PC-9 (cell line): ENCODE data around the gene SH3RF2. TPM values are rescaled to one million over a fixed set of nuclear protein-coding genes. Genes with fewer than 3 reads are reported as not detected.

Experiments
- BruUV-seq: library from RNA; stranded (reverse); fragments of 400-500 nt; replicated peaks from 2 replicates; lab custom pipeline; 2021; lab: Mats Ljungman, UMichigan
- CTCF ChIA-PET: fragments of 300-600 bp; sonication (Branson Sonifier 250); formaldehyde crosslinking; loops from one replicate; lab custom pipeline; 2022; ENCODE audit warnings: antibody characterized with exemption; lab: Charles Lee
- POLR2A ChIA-PET: fragments of 300-600 bp; sonication (Branson Sonifier 250); formaldehyde crosslinking; loops from one replicate; lab custom pipeline; 2022; ENCODE audit warnings: antibody characterized with exemption; ENCODE audit not compliant: unreplicated experiment; lab: Charles Lee
- DNase-seq, 2 experiments: peaks; one replicate each; pipeline versions ENCODE4 v3.0.0 to v3.0.0-alpha.2; 2015 to 2022; ENCODE audit warnings: mixed read lengths in 1 of 2
- H2AFZ ChIP-seq: fragments of 200-600 bp; sonication (generic); 2 replicates; pipeline ENCODE4 v1.8.1; 2017; ENCODE audit warnings: antibody characterized with exemption
- H3F3A ChIP-seq: fragments of 200-600 bp; sonication (generic); 2 replicates; pipeline ENCODE4 v1.8.1; 2017; ENCODE audit warnings: antibody characterized with exemption, mild to moderate bottlenecking, low read depth; ENCODE audit not compliant: insufficient read depth
- H3K27ac ChIP-seq: fragments of 200-600 bp; sonication (generic); 2 replicates; pipeline ENCODE4 v1.6.1; 2016; ENCODE audit warnings: mixed run types
- H3K27me3 ChIP-seq: fragments of 200-600 bp; sonication (generic); 2 replicates; pipeline ENCODE4 v1.6.1; 2016; ENCODE audit warnings: low read depth, mixed run types; ENCODE audit not compliant: insufficient read depth
- H3K36me3 ChIP-seq: fragments of 200-600 bp; sonication (generic); 2 replicates; pipeline ENCODE4 v1.6.1; 2016; ENCODE audit warnings: low read depth, mixed run types
- H3K4me1 ChIP-seq: fragments of 200-600 bp; sonication (generic); replicated peaks from 2 replicates; pipeline ENCODE4 v1.6.1; 2016; ENCODE audit warnings: mixed run types; ENCODE audit not compliant: insufficient read depth
- H3K4me2 ChIP-seq: fragments of 200-600 bp; sonication (generic); 2 replicates; pipeline ENCODE4 v1.6.1; 2017; ENCODE audit warnings: mixed run types
- H3K4me3 ChIP-seq: fragments of 200-600 bp; sonication (generic); 2 replicates; pipeline ENCODE4 v1.6.1; 2016; ENCODE audit warnings: mixed run types
- H3K79me2 ChIP-seq: fragments of 200-600 bp; sonication (generic); 2 replicates; pipeline ENCODE4 v1.6.1; 2017; ENCODE audit warnings: low read depth, mixed run types
- H3K9me2 ChIP-seq: fragments of 200-600 bp; sonication (generic); 2 replicates; pipeline ENCODE4 v1.8.1; 2017; ENCODE audit warnings: mild to moderate bottlenecking; ENCODE audit not compliant: insufficient read depth
- H3K9me3 ChIP-seq: fragments of 200-600 bp; sonication (generic); 2 replicates; pipeline ENCODE4 v1.8.1; 2016; ENCODE audit warnings: low read depth; ENCODE audit not compliant: insufficient read depth
- H4K20me1 ChIP-seq: fragments of 200-600 bp; sonication (generic); 2 replicates; pipeline ENCODE4 v1.8.1; 2017; ENCODE audit not compliant: insufficient read depth
- CTCF ChIP-seq: fragments of 200-600 bp; sonication (generic); conservative IDR thresholded peaks from 2 replicates; pipeline ENCODE4 v1.6.1; 2017; ENCODE audit warnings: mixed run types, antibody characterized with exemption, mild to moderate bottlenecking, moderate library complexity
- EZH2 ChIP-seq: fragments of 200-600 bp; sonication (generic); IDR thresholded peaks from 2 replicates; pipeline ENCODE4 v1.8.0; 2017; ENCODE audit warnings: antibody characterized with exemption, low read depth
- intact Hi-C: fragments of 100-400 bp; cut with micrococcal nuclease; formaldehyde crosslinking; loops from one replicate; pipeline ENCODE4 v1.10.0; 2022; ENCODE audit not compliant: unreplicated experiment
- total RNA-seq: library from RNA; stranded (reverse); gene quantifications from 2 replicates; pipeline ENCODE4 v1.2.3, GENCODE V29; 2021

The SH3RF2 gene
- total RNA-seq, 1 experiment from 2014 or later = 37.2 TPM

GRCh38 chr5:146018514-146019375 is 82.4 kb downstream of the SH3RF2 start:
- TF ChIP-seq EZH2 (no peak), CTCF (no peak)
- Histone ChIP-seq H3K4me2 (no peak overlapping the region), H3K27me3 (no peaks in the 10 kb centered on the region), H4K20me1 (no peaks in the 10 kb centered on the region), H3F3A (no peaks in the 10 kb centered on the region), H3K27ac (no peak overlapping the region), H3K9me3 (no peaks in the 10 kb centered on the region), H3K9me2 (no peaks in the 10 kb centered on the region), H3K79me2 (no peaks in the 10 kb centered on the region), H2AFZ (no peak overlapping the region), H3K4me1 (no peaks in the 10 kb centered on the region), H3K36me3 (0 out of 2 replicates have a peak, but pooled peaks cover 9% of the 10 kb centered on the region), H3K4me3 (no peak overlapping the region)
- DNase-seq = no peak
- POLR2A ChIA-PET = no interaction called here
- no TSS peak for BruUV-seq
- CTCF ChIA-PET = no interaction called here
- intact Hi-C loops = no loop called here

- intact Hi-C loops = no loop called here
- ChIA-PET CTCF (interaction anchor here (0.6 kb wide), 1 partner anchor 782 kb away, joined by 3 read pairs; no protein-coding TSS in a partner anchor), POLR2A (interaction anchor here (0.6 kb wide), 1 partner anchor 432 kb away, joined by 6 read pairs; no protein-coding TSS in a partner anchor)
- no peak overlapping the region for H2AFZ ChIP-seq
- no peaks in the 10 kb centered on the region for H3K27me3 ChIP-seq
- no peaks in the 10 kb centered on the region for H3K4me1 ChIP-seq
- H3K36me3 ChIP-seq = 0 out of 2 replicates have a peak, but pooled peaks cover 5% of the 10 kb centered on the region
- TF ChIP-seq EZH2 (no peak), CTCF (no peak)
- no peak for DNase-seq
- H3K9me3 ChIP-seq = no peaks in the 10 kb centered on the region
- H3F3A ChIP-seq = no peaks in the 10 kb centered on the region
- H3K4me3 ChIP-seq = no peak overlapping the region
- H4K20me1 ChIP-seq = no peaks in the 10 kb centered on the region
- no peak overlapping the region for H3K4me2 ChIP-seq
- H3K79me2 ChIP-seq = no peaks in the 10 kb centered on the region
- BruUV-seq = no TSS peak
- H3K9me2 ChIP-seq = no peaks in the 10 kb centered on the region
- H3K27ac ChIP-seq = no peak overlapping the region
Observed at GRCh38 chr5:146020100-146020499, 83.7 kb downstream of the SH3RF2 start.

GRCh38 chr5:146024034-146024433 is 87.7 kb downstream of the SH3RF2 start:
- Histone ChIP-seq H3K36me3 (no peaks in the 10 kb centered on the region), H3K4me1 (peaks cover 26% of the 10 kb centered on the region), H3K27me3 (no peaks in the 10 kb centered on the region), H3K79me2 (no peaks in the 10 kb centered on the region), H2AFZ (no peak overlapping the region), H3F3A (peaks cover 10% of the 10 kb centered on the region), H3K4me2 (no peak overlapping the region), H3K9me3 (no peaks in the 10 kb centered on the region), H3K4me3 (no peak overlapping the region), H3K9me2 (no peaks in the 10 kb centered on the region), H3K27ac (no peak overlapping the region), H4K20me1 (no peaks in the 10 kb centered on the region)
- POLR2A ChIA-PET = no interaction called here
- CTCF ChIA-PET = no interaction called here
- TF ChIP-seq CTCF (no peak), EZH2 (no peak)
- DNase-seq = no peak
- no TSS peak for BruUV-seq
- intact Hi-C loops = no loop called here
